G401 (cell line): ENCODE measurements around the gene ZC3HAV1L. TPM values are rescaled to one million over a fixed set of nuclear protein-coding genes. Genes with fewer than 3 reads are reported as not detected.
"Not testable (repeated sequence)": the region's sequence is repeated elsewhere in the genome, so short reads cannot be mapped to it uniquely, and the experiment has no call there.

Experiments used
- DNase-seq: peaks from one replicate; pipeline ENCODE4 v3.0.0-alpha.2; 2015; ENCODE audit warnings: low spot score
- in situ Hi-C: cut with HindIII; loops from 2 replicates; pipeline ENCODE4 v1.10.0; 2016; ENCODE audit warnings: low sequenced_read_pairs, mixed read lengths
- total RNA-seq: library from RNA; depleted of rRNA; stranded (reverse); fragments of >200 nt; shearing (Covaris generic); gene quantifications from 2 replicates; pipeline ENCODE4 v1.2.3, GENCODE V29; 2014

The ZC3HAV1L gene
- total RNA-seq, 1 experiment from 2014 or later = 22.3 TPM

DNA sequence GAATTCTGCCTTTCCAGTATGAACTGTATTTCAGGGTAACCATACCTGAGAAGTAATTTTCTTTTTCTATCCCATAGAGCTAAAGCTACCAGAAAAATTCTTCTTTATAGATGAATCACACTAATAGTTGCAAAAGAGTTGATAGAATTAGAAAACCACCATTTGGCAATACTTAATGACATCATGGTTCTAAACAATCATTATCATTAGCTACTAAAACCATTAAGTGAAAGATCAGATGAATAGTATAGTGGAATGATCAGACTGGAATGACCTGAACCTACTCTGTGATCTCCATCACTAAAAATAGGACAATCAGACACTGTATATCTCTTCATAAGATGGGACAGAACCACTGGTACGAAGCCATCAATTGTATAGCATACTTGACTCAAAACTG is 19.8 kb upstream of the ZC3HAV1L start:
- DNase-seq = no peak
- in situ Hi-C loops = no loop called here

DNA sequence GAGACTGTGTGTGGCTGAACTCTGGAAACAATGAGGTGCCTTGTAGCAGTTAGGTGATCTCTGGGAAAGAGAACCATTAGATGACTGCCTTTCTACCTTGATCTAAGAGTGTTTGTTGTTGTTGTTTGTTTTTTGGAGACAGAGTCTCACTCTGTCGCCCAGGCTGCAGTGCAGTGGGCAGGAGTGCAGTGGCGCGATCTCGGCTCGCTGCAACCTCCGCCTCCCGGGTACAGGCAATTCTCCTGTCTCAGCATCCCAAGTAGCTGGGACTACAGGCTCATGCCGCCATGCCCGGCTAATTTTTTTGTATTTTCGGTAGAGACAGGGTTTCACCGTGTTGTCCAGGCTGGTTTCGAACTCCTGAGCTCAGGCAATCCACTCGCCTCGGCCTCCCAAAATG is 18.8 kb upstream of the ZC3HAV1L start:
- in situ Hi-C loops, DNase-seq: not testable (repeated sequence)

GRCh38 chr7:139054101-139054500 is 18.3 kb upstream of the ZC3HAV1L start:
- no peak for DNase-seq
- in situ Hi-C loops = no loop called here

GRCh38 chr7:139051655-139052054 is 15.8 kb upstream of the ZC3HAV1L start:
- in situ Hi-C loops = no loop called here
- no peak for DNase-seq

- no peak for DNase-seq
- in situ Hi-C loops = no loop called here
These were observed 14.1 kb upstream of the ZC3HAV1L start for GRCh38 chr7:139049936-139050335.

DNA sequence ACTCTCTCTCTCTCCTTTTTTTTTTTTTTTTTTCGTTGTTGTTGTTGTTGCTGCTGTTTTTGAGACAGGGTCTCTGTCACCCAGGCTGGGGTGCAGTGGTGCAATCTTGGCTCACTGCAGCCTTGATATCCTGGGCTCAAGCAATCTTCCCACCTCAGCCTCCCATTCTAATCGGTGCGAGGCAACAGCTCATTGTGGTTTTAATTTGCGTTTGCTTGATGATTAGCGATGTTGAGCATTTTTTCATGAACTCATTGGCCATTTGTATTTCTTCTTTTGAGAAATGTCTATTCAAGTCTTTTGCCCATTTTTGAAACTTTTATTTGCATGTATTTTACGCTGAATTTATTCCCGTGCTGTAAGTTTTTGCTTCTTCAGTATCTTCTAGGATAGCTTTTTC is 13.3 kb upstream of the ZC3HAV1L start:
- in situ Hi-C loops = no loop called here
- DNase-seq = no peak

DNA sequence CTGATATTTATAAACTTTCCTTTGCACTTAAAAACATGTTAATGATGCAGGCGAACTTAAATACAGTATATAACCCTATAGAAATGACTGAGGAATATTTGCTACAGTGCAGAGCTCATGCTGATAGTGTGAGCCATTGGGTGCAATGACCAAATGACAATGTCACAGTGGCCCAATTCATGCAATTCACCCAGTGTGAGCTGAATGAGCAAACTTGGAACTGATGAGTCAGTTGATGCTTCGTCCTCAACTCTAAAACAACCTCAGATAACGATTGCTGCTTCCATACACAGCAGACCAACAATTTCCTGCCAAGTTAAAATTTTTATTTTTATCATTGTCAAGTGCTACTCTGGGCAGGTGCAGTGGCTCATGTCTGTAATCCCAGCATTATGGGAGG is 12.1 kb upstream of the ZC3HAV1L start:
- in situ Hi-C loops = no loop called here

GRCh38 chr7:139046143-139046542 is 10.3 kb upstream of the ZC3HAV1L start:
- in situ Hi-C loops = no loop called here
- no peak for DNase-seq

More for the DNA sequence above, 12.1 kb upstream of the ZC3HAV1L start:
- DNase-seq = no peak

DNA sequence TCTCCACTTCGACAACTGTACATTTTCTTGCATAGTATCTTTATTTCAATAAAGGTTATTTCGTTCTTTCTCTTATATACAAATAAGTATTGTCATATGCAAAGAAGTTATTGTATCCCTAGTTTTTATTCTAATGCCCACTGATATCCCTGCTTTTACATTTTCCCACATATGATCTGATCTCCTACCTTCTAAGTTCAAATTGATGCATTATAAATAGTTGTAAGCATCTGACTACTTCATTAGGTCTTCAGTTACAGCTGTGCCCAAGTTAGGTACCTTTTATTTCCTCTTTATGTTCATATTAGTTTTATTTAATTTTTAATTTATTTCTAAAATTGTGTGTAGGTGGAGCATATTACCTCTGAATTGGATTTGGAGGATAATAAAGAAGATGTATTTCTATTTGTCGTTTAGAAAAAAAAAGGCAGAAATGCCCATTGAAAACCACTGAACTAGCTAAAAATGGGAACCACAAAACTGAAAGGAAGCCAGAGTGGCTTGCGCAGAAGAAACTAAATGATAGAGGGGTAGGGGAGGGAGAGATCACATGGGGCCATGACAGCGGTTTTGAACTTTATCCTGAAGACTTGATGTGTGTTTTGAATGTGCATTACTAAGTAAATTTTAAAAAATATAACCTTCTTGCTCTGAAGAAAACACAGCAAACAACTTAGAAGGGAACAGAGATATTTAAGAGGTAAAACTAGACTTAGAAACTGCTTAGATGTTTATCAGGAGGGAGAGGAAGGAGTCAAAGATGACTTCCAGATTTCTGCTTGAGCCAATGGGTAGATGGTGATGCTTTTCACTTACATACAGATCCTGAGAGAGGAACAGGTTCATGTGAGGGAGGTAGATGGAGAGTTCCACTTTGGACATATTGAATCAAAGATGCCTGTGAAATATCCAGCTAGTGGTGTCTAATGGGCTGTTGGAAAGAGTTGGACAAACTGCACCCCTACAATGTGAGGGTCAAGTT is 9.3 kb upstream of the ZC3HAV1L start:
- DNase-seq = no peak
- in situ Hi-C loops = no loop called here

DNA sequence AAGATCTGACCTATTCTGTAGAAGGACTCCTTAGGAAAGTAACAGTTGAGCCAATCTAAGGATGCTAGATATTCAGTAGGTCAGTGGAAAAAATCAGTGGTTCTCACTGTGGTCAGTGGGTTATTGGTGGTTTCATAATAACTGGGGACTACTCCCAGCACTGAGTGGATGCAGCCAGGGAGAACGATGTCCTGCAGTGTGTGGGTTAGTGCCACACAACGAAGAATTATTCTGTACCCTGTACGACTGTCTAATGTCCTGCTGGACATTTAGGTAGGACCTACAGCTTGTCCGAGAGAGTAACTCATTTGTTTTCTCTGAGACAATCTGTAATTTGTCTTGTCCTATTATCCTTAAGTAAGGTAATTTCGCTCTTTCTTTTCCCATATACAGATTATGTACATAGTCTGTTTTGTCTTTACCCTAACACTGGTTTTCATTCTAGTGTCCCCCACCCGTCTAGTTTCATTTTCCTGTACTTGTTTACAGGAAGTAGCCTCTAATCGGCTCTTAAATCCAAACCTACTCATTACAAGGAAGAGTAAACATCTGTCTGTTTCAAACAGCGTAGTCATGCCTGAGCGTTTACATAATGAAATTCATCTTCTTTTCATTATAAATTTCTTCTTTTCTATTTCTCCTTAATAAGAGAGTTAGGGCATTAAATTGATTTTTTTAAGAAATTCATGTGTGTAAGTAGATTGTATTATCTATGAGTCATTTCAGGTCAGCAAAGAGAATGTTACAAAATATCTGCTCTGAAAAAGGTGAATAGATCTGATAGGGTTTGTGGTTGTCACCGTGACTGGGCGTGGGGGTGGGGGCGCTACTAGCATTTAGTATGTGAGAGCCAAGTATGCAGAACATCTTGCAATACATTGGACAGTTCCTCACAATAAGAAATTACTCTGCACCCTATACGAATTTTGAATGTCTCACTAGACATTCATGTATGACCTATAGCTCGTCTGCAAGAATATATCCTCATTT is 8.3 kb upstream of the ZC3HAV1L start:
- no peak for DNase-seq
- in situ Hi-C loops = no loop called here

DNA sequence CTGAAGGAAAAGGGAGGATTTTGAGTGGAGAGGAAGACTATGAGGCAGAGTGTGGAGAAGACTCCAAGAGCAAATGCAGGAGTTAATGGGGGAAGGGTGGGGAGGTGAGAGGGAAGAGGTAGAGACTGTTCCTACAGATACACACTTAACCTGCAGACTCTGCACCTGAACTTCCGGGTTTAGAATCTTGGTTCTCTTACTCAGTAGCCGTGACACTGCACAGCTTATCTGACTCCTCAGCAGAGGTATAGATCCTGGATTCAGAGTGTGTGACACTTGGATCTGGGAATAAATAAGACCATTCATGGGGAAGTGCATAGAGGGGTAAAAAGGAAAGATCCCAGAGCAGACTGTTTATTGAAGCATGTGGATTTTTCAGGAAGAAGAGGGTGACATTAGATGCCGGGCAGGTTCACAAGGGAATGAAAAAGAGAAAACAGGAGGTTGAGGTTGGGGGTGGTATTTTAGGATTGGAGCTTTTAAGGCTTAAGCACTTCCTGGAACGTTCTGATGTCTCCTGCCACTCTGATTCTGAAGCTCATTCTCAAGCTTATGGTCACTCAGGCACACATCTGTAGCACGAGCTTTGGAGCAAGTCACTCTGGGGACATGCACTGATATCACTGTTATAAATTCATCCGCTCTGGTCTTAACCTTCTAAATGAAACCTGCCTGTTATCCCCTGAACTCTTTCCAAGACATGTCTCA is 5.7 kb upstream of the ZC3HAV1L start:
- no peak for DNase-seq
- in situ Hi-C loops = no loop called here

DNA sequence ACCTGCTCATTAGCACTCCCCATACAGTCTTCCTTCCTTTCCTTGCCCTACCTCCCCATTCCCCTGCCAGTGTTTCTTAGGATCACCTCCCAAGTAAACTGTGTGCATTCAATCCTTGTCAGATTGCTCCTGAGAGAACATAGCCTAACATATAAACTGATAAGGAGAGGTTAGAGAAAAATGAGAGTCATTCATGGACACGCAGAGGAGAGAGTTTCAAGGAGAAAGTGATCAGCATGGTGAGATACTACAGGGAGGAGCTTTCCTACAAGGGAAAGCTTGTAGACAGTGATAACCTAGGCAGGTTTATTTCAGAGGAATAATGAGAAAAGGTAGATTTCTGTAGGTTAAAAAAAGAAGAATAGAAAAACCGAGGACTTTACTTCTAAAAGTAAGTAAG is 2.8 kb upstream of the ZC3HAV1L start:
- DNase-seq = no peak
- in situ Hi-C loops = no loop called here

- DNase-seq = no peak
- in situ Hi-C loops = no loop called here
These were observed 1.1 kb upstream of the ZC3HAV1L start for GRCh38 chr7:139036901-139037300.

DNA sequence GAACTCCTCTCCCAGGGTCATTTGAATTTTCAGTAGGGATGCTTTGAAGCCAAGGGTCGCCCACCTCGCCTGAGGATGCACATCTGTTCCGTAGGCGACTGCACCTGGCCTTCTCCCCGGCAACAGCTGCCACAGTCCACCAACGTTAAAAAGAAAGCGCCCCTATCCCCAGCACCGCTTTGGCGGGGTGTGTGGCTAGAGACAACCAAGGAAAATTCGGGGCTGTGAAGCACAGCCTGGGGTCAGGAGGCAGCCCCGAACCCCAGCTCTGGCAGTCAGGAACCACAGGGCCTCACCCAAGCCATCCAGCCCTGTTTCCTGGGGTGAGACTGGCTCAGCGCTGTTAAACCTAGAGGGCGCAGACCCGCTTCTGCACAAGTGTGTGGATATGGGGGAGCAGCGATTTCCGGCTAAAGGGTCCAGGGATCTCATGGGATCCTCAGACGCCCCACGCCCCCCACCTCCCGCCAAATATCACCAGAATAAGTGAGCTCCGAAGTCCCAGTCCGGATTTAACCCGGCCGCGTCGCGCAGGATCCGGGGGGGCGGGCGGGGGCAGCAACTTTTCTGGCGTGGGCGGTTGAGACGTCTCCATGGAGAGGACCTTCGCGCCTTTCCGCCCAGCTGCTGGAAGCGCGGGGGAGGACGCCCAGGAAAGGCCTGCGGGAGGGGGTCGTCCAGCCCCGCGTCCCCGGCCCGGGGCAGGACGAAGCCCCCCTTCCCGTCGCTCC is 822 bp downstream of the ZC3HAV1L start:
- in situ Hi-C loops = no loop called here
- DNase-seq = no peak

DNA sequence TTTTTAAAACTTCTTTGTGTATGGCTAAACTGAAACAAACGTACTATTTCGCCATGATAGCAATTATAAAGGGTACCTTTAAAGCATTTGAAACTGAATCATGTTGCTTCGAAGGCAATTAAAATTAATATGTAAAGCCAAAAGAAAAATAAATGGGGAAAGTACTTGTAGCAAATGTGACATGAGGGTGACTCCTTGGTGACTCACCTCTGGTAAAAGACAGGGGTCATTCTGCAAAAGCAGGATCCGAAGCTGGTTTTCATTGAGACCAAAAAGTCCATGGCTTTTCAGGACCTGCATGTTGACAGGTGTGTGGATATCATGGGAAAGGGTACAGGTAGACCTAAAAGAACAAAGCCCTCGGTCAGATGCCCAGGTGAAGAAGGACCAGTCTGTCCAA is 1.5 kb downstream of the ZC3HAV1L start:
- DNase-seq = no peak
- in situ Hi-C loops = no loop called here

GRCh38 chr7:139033346-139034114 is 2.3 kb downstream of the ZC3HAV1L start:
- in situ Hi-C loops = no loop called here
- DNase-seq = no peak

DNA sequence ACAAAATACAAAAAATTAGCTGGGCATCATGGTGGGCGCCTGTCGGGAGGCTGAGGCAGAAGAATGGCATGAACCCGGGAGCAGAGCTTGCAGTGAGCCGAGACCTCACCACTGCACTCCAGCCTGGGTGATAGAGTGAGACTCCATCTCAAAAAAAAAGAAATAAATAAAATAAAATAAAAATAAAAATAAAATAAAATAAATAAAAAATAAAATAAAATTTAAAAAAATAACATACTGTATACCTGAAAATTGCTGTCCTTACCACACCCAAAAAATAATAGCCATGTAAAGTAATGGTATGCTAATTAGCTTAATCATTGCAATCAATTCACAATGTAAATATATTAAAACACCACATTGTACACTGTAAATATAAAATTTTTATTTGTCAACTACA is 3.4 kb downstream of the ZC3HAV1L start:
- in situ Hi-C loops = no loop called here
- no peak for DNase-seq

- in situ Hi-C loops = no loop called here
- no peak for DNase-seq
These were observed 6.5 kb downstream of the ZC3HAV1L start for GRCh38 chr7:139029353-139029752.
